Measurements from ENCODE around the gene NUDT5. TPM values are rescaled to one million over a fixed set of nuclear protein-coding genes. Genes with fewer than 3 reads are reported as not detected.
A peak's percentile ranks its signal among the peaks of the same experiment; 100 is the strongest.

NUDT5 gene
- total RNA-seq, 1 donor from 2014 or later, result 43.3 TPM

- intact Hi-C loops (cut with DNase I), result no loop called here
- DNase-seq (no peak), ATAC-seq (no peak)
- Histone ChIP-seq H3K27me3 (ENCODE audit: low read depth) (no peaks in the 10 kb centered on the region), H3K27ac (no peak overlapping the region), H3K4me1 (peaks cover 3% of the 10 kb centered on the region), H3K4me3 (no peak overlapping the region), H3K36me3 (peaks cover 67% of the 10 kb centered on the region), H3K9me3 (no peaks in the 10 kb centered on the region)
- TF ChIP-seq CTCF (IDR thresholded peaks at IDR 0.05), result no peak
Measured at GRCh38 chr10:12225444-12225843, 29.8 kb upstream of the NUDT5 start.

GRCh38 chr10:12221323-12222298 is 25.9 kb upstream of the NUDT5 start:
- TF ChIP-seq CTCF (IDR thresholded peaks at IDR 0.05), result no peak
- DNase-seq (no peak), ATAC-seq (no peak)
- H3K27ac ChIP-seq, result no peak overlapping the region
- H3K27me3 ChIP-seq (ENCODE audit: low read depth), result no peaks in the 10 kb centered on the region
- peaks cover 67% of the 10 kb centered on the region for H3K36me3 ChIP-seq
- peaks cover 8% of the 10 kb centered on the region for H3K4me1 ChIP-seq
- H3K9me3 ChIP-seq, result no peaks in the 10 kb centered on the region
- H3K4me3 ChIP-seq, result no peak overlapping the region
- intact Hi-C loops (cut with DNase I), result no loop called here

GRCh38 chr10:12218991-12219390 is 23.3 kb upstream of the NUDT5 start:
- Histone ChIP-seq H3K36me3 (peaks cover 63% of the 10 kb centered on the region), H3K27me3 (ENCODE audit: low read depth) (no peaks in the 10 kb centered on the region), H3K9me3 (no peaks in the 10 kb centered on the region), H3K4me1 (peaks cover 8% of the 10 kb centered on the region), H3K4me3 (no peak overlapping the region), H3K27ac (no peak overlapping the region)
- ATAC-seq, result no peak
- no peak for TF ChIP-seq CTCF (IDR thresholded peaks at IDR 0.05)
- no peak for DNase-seq
- intact Hi-C loops (cut with DNase I), result no loop called here

- no peak overlapping the region for H3K27ac ChIP-seq
- intact Hi-C loops (cut with DNase I), result no loop called here
- H3K9me3 ChIP-seq, result no peaks in the 10 kb centered on the region
- peaks cover 75% of the 10 kb centered on the region for H3K36me3 ChIP-seq
- peak; percentile 36 to 46 for ATAC-seq
- DNase-seq, result no peak
- H3K27me3 ChIP-seq (ENCODE audit: low read depth), result no peaks in the 10 kb centered on the region
- no peak overlapping the region for H3K4me3 ChIP-seq
- TF ChIP-seq CTCF (IDR thresholded peaks at IDR 0.05), result peak; percentile 69
- no peaks in the 10 kb centered on the region for H3K4me1 ChIP-seq
Measured at GRCh38 chr10:12214763-12215218, 19.1 kb upstream of the NUDT5 start.

- peaks cover 75% of the 10 kb centered on the region for H3K36me3 ChIP-seq
- intact Hi-C loops (cut with DNase I), result no loop called here
- H3K27me3 ChIP-seq (ENCODE audit: low read depth), result no peaks in the 10 kb centered on the region
- no peak overlapping the region for H3K27ac ChIP-seq
- no peaks in the 10 kb centered on the region for H3K4me1 ChIP-seq
- no peak overlapping the region for H3K4me3 ChIP-seq
- no peak for TF ChIP-seq CTCF (IDR thresholded peaks at IDR 0.05)
- ATAC-seq (no peak), DNase-seq (no peak)
- no peaks in the 10 kb centered on the region for H3K9me3 ChIP-seq
Measured at GRCh38 chr10:12214093-12214492, 18.4 kb upstream of the NUDT5 start.

All from lower lobe of right lung (tissue), 2 donors.